HG03520 (cell line): ENCODE data around the gene CTF1.
A peak's percentile ranks its signal among the peaks of the same experiment; 100 is the strongest.
"Not testable (repeated sequence)": the region's sequence is repeated elsewhere in the genome, so short reads cannot be mapped to it uniquely, and the experiment has no call there.

Experiments used
- ATAC-seq: cut with Tn5 transposase; IDR thresholded peaks from one replicate; pipeline ENCODE4 v1.9.1; 2021; ENCODE audit warnings: mild to moderate bottlenecking, moderate library complexity; ENCODE audit not compliant: unreplicated experiment

CTF1 gene

DNA sequence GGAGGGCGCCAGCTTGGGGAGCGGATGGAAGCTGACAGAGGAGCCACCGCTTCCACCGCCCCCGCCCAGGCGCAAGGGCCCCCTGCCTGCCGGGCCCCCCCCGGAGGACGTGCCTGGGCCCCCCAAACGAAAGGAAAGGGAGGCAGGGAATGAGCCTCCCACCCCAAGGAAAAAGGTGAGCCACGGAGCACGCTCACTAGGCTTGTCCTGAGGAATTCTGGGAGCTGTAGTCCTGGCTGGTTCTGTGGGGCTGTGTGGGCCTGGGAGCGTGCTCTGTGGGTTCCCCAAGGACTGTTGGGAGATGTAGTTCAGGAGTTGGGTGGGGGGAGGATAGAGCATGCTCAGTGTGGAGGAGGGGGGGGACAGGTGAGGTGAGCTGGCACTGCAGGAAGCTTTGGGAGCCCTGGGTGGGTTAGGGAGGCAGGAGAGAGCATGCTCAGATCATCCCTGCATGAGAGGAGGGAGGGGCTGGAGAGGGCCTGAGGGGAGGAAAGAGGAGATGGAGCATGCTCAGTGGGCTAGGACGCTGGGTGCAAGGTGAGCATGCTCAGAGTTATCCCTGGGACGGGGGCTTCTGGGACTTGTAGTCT is 31.5 kb downstream of the CTF1 start:
- ATAC-seq: no peak

GRCh38 chr16:30928390-30928789 is 32.0 kb downstream of the CTF1 start:
- no peak for ATAC-seq

DNA sequence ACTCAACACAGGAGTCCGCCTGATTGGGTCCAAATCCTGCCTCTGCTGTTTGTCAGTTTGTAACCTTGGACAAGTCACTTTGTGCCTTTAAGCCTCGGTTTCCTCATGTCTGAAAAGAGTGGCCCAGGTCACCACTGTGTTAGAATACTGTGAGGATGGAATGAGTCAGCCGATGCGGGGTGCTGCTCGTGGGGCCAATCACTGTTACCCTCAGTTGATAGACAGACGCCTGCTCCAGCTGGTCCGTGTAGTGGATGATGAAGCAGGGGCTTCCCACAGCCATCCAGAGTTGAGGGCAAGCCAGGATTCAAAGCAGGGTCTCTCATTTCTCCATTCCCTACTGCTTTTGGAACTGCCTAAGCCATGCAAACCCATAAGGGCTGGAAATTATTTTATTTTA is 32.8 kb downstream of the CTF1 start:
- ATAC-seq: no peak

- no peak for ATAC-seq
Measured at GRCh38 chr16:30930160-30930571, 33.8 kb downstream of the CTF1 start.

DNA sequence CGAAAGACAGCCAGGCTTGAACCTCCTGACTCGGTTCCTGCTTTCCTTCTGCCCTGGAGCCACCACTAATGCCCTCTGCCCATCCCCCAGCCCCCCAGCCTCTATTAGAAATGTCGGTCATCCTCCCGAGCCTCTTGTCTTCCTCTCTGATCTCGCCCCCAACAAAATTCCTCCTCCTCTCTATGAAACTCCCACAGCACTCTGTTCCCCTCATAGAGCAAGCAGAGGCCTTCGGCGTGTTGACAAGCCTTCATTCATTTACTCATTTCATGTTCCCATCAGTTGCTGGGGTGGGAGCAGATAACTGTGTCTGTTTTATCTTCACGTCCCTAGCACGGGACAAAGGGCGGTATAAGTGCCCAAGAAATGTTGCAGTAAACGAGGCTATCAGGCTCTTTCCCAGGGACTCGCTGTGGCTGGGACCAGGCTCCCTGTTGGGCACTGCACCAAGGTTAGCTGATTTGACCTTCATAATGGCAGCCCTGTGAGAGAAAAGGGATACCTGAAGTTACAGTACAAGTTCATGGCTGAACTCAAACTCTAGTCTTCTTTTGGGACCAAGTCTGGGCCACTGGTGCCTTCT is 34.7 kb downstream of the CTF1 start:
- no peak for ATAC-seq

DNA sequence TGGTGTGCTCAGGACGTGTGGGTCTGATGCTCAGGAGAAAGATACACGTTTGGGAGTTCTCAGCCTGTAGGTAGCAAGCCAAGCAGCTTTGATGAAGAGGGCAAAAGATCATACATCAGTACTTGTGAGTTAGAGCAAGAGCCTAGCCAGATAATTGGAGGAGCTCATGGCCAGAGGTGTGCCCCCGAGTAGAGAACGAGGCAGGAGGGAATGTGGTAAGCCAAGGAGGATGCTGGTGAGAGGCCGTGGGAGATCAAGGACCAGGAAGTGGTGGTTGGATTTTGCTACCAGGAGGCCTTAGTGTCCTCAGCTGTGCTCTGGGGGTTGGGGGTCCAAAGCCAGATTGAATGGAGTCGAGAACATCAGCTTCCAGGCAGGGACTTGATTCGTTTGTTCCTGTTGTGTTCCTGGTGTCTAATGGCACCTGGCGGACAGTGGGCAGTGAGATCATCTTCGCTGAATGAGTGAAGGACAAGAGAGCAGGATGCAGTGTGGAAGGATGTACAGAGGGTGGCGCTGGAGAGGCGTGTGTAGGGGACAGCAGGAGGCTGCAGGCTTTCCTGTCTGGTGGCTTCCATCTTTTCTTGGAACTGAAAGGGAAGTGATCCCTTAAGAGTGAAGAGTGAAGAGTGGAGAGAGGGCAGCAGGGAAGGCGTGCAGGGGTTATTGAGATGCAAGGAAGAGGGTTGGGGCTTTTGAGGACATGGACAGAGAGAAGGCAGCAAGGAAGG is 38.6 kb downstream of the CTF1 start:
- no peak for ATAC-seq

DNA sequence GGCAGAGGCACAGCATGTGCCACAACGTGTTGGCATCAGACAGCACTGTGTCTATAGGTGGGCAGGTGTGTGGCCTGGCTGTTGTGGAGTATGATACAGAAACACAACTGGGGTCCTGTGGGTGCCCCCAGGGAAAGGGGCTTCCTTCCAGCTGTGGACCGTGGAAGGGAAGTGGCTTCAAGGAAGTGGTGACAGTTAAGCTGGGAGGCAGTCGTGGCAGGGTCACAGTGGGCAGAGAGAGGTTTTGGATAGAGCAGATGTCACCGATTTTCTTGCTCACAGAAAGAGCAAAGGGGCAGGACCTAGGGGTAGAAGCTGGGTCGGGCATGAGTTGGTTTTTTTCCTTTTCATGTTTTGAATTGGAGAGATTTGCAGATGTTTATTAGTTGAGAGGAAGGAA is 41.3 kb downstream of the CTF1 start:
- ATAC-seq: no peak

DNA sequence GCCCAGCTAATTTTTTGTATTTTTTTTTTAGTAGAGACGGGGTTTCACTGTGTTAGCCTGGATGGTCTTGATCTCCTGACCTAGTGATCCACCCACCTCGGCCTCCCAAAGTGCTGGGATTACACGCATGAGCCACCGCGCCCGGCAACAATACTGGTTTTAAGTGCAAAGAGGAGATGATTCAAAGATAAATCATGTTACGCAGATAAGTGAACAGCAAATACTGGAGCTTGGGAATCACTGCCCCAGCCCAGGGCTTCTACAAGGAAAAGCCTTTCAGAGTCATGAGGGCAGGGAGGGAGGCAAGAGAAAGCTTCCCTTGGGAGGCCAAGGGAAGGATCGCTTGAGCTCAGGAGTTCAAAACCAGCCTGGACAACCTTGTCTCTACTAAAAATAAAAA is 43.2 kb downstream of the CTF1 start:
- not testable (repeated sequence) for ATAC-seq

- no peak for ATAC-seq
Measured at GRCh38 chr16:30941600-30942425, 45.4 kb downstream of the CTF1 start.

DNA sequence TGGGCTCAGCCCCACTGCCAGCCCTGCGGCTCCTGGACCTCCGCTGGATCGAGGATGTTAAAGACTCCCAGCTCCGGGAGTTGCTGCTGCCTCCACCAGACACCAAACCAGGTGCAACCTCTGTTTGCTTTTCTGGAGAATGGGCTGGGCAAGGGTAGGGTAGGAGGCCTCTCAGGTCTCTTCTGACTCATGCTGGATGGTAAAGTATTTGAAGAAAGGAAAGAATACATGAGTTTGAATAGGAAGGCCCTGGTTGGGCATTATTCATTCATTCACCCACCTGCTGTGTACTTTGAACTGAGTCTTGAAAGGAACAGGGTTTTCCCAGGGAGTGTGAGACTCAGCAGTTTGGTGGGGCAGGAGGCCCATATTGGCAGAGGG is 46.0 kb downstream of the CTF1 start:
- no peak for ATAC-seq

DNA sequence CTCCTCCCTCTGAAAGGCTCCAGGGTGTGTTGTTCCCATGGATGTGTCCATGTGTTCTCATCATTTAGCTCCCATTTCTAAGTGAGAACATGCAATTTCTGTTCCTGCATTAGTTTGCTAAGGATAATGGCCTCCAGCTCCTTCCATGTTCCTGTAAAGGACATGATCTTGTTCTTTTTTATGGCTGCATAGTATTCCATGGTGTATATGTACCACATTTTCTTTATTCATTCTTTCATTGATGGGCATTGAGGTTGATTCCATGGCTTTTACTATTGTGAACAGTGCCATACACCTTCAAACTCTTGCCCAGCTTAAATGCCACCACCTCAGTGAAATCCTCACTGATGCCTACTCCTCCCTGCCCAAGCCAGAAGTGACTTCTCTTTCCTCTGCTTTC is 47.9 kb downstream of the CTF1 start:
- ATAC-seq: no peak

DNA sequence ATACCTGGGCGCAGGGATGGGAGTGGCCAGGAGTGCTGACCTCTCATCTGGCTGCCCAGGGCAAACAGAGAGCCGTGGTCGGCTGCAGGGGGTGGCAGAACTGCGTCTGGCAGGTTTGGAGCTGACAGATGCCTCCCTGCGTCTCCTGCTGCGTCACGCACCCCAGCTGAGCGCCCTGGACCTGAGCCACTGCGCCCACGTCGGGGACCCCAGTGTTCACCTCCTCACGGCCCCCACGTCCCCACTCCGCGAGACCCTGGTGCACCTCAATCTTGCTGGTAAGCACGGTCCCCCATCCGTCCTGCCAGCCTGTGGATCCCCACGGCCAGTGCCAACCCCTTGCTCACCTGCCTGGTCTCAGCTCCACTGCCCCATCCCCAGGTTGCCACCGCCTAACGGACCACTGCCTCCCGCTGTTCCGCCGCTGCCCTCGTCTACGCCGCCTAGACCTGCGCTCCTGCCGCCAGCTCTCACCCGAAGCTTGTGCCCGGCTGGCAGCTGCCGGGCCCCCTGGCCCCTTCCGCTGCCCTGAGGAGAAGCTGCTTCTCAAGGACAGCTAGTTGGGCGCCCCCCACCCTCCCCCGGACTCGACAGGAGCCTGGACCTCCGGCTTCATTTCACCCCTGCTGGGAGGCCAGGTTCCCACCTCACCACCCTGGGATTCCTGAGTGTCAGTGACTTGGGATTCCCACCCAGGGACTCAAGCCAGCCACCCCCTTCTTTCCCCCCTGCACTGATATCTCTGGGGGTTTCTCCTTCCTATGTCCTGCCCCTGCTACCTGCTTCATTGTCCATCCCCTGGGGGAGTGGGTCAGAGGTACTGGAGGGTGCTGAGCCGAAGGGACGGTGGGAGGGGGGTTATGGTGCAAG is 50.5 kb downstream of the CTF1 start:
- no peak for ATAC-seq

- no peak for ATAC-seq
Measured at GRCh38 chr16:30947541-30947858, 51.1 kb downstream of the CTF1 start.

DNA sequence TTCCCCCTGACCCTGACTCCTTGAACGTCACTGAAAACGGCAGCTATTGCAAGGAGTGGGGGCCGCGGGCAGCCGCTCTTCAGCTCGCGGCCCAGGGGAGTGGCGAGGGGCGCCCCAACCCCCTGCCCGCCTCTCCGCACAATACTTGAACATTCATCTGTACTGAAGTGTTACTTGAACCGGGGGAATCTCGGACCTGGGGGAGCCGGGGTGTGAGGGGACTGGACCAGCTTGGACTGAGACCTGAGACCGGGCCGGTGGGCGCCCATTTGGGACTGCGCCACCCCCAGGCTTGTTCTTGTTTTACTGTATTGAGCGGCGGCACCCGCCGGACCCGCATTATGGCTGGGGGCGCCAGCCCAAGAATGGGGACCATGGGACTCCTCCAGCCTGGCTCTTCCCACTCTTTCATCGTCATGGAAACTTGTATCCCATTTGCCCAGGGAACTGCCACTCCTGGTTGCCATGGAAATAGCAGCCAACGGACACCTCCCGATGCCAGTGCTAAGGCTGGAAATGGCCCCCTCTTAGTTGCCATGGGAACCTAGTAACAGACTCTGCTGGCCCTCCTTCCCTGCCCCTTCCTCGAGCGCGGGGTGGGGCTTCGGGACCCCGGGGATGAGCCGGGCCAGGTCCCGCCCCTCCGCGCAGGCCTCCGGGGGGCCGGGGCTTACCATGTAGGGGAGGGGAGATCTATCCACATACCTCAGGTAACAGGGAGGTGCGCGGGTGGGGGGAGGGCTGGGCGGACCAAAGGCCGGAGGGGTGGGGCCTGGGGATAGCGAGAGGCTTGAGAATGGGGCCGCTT is 51.6 kb downstream of the CTF1 start:
- ATAC-seq: no peak

GRCh38 chr16:30948667-30949649 is 52.5 kb downstream of the CTF1 start, which contains the start of gene ORAI3:
Gene ORAI3, plus strand, starts transcription at chr16:30949068. Its CDS starts 222 bp downstream, at chr16:30949290.
- ATAC-seq: peak; percentile 65

DNA sequence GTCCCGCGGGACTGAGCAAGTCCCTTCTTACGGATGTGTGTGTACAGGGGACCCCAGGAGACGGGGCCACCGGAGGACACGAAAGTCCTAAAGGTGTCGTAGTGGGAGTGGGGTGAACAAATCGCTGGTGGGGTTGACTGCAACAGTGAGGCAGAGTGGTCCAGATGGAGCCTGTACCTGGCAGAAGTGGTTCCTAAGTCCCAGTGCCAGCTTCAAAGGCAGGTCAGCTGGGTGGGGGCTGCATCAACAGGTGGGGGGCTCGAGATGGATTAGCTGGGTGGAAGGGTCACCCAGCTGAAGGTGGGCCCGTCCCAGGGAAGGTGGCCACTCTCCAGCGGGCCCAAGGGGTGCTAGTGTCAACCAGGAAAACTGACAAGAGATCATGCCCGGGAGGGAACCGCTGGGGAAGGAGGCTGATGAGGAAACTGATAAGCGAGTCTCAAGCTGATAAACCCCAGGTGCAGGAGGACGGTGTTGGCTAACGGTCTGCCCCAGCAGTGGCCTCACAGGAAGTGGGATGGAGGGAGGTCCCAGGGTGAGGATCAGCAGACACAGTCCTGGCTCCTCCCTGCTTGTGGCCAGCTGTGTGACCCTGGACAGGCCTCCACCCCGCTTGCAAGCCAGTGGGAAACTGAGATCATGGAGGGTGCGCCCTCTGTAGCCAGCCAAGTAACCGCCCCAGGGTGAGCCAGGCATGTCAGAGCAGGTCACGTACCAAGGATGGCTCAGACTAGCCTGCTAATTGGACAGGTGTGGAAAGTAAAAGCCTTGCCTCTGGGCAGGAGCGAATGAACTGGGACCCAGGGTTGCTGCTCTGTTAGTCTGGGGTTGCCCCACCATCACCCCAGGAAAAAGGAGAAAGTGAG is 53.5 kb downstream of the CTF1 start:
- peak; percentile 41 for ATAC-seq

DNA sequence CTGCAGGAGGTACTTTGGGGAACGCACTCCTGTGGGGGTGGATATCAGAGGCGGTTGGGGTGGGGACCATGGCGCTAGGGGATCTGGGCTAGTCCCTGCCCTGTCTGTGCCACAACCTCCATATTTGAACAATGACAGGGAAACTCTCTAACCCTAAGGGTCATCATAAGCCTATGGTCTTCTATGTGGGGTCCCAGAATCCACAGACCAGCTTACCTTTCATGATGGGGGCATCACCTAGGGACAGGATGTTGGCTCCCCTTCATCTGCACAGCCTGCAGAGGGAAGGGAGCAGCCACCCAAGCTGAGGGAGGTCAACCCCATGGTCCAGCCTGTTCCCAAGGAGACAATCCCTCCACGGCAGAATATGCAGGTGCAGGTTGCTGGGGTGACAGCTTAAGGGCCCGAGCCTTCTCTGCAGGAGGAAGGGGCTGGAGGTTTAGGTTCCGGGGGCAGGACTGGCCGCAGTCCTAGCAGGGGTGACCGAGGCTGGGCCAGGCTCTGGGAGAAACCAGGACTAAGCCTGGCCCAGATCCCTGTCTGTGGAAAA is 54.2 kb downstream of the CTF1 start:
- ATAC-seq: no peak
